ENCODE measurements around the gene CIAO3.

- TF ChIP-seq POLR2A (IDR thresholded peaks at IDR 0.05) (no peak), CTCF (IDR thresholded peaks at IDR 0.05) (no peak)
These were observed 19.9 kb upstream of the CIAO3 start, which contains the start of gene MSLN for GRCh38 chr16:760545-761343.

All from testis (tissue), 2 donors.